Measurements from ENCODE around the gene LELP1. TPM values are rescaled to one million over a fixed set of nuclear protein-coding genes. Genes with fewer than 3 reads are reported as not detected.
A peak's percentile ranks its signal among the peaks of the same experiment; 100 is the strongest.
"Not testable (repeated sequence)": the region's sequence is repeated elsewhere in the genome, so short reads cannot be mapped to it uniquely, and the experiment has no call there.

LELP1 gene
- total and polyA plus RNA-seq, 10 donors = not detected

DNA sequence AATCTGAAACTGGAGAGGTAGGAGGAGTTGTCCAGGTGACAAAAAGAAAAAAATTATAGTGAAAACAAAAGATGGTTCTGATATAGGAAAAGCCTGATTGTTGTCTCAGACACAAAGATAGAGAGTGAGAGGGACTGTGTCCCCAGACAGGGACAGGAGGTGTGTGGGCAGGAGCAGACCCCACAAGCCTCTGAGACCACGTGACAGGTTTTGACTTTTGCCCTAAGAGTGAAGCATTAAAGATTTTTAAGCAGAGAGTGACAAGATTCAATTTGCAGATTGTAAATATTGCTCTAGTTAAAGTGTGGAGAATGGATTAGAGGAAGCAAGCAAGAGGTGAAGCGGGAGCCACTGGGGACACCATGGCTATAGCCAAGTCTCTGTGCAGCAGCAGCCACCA, 24.6 kb downstream of the LELP1 start:
- H3K27ac ChIP-seq = no peak overlapping the region
- 74 to 87% (median 75%) methylated on average over 2 of the region's 2 CpGs for WGBS, 5 donors
- no peak overlapping the region for H3K4me3 ChIP-seq
- intact Hi-C loops (cut with DNase I; ENCODE audit: low total_unique reads) = loop anchor here (5.0 kb wide), 1 partner anchor 351 kb away; the partner anchor contains the start of gene SMCP
- H3K27me3 ChIP-seq (replicated peaks in 1 of 7) = peaks cover 0 to 32% (median 4%) of the 10 kb centered on the region in 7 donors
- no peak for DNase-seq
- TF ChIP-seq, protein P1, sequence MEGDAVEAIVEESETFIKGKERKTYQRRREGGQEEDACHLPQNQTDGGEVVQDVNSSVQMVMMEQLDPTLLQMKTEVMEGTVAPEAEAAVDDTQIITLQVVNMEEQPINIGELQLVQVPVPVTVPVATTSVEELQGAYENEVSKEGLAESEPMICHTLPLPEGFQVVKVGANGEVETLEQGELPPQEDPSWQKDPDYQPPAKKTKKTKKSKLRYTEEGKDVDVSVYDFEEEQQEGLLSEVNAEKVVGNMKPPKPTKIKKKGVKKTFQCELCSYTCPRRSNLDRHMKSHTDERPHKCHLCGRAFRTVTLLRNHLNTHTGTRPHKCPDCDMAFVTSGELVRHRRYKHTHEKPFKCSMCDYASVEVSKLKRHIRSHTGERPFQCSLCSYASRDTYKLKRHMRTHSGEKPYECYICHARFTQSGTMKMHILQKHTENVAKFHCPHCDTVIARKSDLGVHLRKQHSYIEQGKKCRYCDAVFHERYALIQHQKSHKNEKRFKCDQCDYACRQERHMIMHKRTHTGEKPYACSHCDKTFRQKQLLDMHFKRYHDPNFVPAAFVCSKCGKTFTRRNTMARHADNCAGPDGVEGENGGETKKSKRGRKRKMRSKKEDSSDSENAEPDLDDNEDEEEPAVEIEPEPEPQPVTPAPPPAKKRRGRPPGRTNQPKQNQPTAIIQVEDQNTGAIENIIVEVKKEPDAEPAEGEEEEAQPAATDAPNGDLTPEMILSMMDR (IDR thresholded peaks at IDR 0.05 in 8 of 11, conservative IDR thresholded peaks at IDR 0.05 in 3 of 11) = no peak
- TF ChIP-seq POLR2A (IDR thresholded peaks at IDR 0.05) = no peak
- no peaks in the 10 kb centered on the region for H3K36me3 ChIP-seq
- H3K9me3 ChIP-seq = no peaks in the 10 kb centered on the region
- H3K4me1 ChIP-seq = peaks cover 0 to 22% (median 0%) of the 10 kb centered on the region in 6 donors

DNA sequence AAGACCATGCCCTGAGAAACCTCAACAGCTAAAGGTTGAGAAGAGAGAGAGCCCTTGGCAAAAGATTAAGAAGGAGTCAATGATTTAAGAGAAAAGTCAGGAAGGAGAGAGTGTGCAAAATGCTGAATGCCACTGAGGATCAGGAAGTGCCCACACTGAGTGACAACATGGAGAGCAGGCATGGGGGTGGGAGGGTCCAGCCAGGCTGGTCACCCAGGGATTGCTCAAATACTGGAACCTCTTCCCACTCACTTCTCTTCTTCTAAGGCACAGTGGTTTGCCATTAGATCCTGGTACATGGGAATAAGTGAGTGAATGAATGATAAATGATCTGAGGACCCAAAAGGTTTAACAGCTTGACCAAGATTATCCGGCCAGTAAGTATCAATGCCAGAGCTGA, 25.3 kb downstream of the LELP1 start:
- Histone ChIP-seq H3K27me3 (replicated peaks in 1 of 7) (peaks cover 0 to 29% (median 4%) of the 10 kb centered on the region in 7 donors), H3K27ac (no peak overlapping the region), H3K4me3 (no peak overlapping the region), H3K36me3 (no peaks in the 10 kb centered on the region), H3K9me3 (no peaks in the 10 kb centered on the region), H3K4me1 (peaks cover 0 to 28% (median 0%) of the 10 kb centered on the region in 6 donors)
- WGBS, 5 donors = 85 to 100% (median 89%) methylated on average over 1 of the region's 1 CpG
- TF ChIP-seq POLR2A (IDR thresholded peaks at IDR 0.05) (no peak), POLR2AphosphoS5 (IDR thresholded peaks at IDR 0.05) (no peak)
- TF ChIP-seq, protein P1 (IDR thresholded peaks at IDR 0.05 in 8 of 11, conservative IDR thresholded peaks at IDR 0.05 in 3 of 11) = no peak
- DNase-seq = no peak
- intact Hi-C loops (cut with DNase I; ENCODE audit: low total_unique reads) = loop anchor here (5.0 kb wide), 1 partner anchor 351 kb away; the partner anchor contains the start of gene SMCP

DNA sequence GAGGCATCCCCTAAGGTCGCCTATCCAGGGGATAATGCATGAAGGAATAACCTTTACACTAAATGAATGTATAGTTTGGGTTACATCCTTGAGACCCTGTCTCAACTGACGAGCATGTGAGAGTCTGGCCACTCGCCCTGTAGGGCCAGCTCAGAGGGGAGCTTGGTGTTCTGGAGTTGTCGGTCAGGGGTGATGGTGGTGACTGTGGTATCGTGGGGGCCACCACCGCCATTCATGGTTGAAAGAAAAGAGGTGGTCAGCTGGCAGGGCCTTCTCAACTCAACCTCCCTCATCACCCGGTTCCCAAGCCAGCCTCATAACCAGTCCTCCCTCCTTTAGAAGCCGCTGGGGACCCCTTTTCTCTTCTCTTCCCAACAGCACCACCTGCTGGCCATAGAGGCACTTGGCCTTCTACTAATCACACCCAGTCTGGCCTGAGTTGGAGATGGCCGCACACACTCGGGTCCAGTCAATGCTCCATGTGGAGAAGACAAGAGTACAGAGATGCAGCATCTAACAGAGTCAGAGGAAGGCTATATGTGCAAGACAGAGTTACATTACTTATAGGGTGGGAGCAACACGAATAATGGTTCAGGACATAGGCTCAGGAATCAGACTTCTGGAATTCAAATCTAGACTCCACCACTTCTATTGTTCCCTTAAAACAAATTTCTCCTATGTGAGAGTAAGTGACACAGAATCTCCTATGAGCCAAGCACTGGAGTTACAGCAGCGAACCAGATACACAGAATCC, 26.0 kb downstream of the LELP1 start:
- not testable (repeated sequence) for H3K27ac ChIP-seq, DNase-seq, H3K36me3 ChIP-seq, H3K9me3 ChIP-seq, H3K4me3 ChIP-seq
- WGBS, 5 donors = 56 to 64% (median 58%) methylated on average over 12 of the region's 12 CpGs
- intact Hi-C loops (cut with DNase I; ENCODE audit: low total_unique reads) = loop anchor here (5.0 kb wide), 1 partner anchor 352 kb away; the partner anchor contains the start of gene SMCP
- TF ChIP-seq, protein P1 (IDR thresholded peaks at IDR 0.05 in 8 of 11, conservative IDR thresholded peaks at IDR 0.05 in 3 of 11) = peak in 6 of 11 experiments; percentile 12 to 68 (median 52)
- H3K4me1 ChIP-seq = peaks cover 0 to 28% (median 0%) of the 10 kb centered on the region in 6 donors
- H3K27me3 ChIP-seq (replicated peaks in 1 of 7) = peaks cover 0 to 22% (median 4%) of the 10 kb centered on the region in 7 donors

DNA sequence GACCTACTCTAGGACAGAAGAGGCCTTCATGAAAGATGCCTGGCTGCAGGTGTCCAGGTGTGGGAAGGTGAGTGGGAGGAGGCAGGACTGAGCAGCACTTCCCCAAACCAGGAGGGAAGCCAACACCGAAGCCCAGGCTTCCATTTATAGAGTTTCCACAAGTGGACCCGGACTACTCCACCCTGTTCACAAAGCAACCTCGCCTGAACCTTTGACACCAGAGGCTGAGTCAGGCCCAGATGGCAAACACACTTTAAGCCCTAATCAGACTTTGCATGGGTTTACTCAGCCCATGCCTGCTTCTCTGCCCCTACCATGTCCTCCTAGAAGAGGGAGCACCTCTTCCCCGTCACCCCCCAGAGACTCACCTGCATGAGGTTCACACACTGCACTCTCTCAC, 28.1 kb downstream of the LELP1 start:
- 72 to 94% (median 73%) methylated on average over 4 of the region's 4 CpGs for whole genome bisulfite sequencing, 5 donors
- H3K9me3 ChIP-seq = no peaks in the 10 kb centered on the region
- H3K36me3 ChIP-seq = no peaks in the 10 kb centered on the region
- TF ChIP-seq POLR2AphosphoS5 (IDR thresholded peaks at IDR 0.05) = no peak
- peaks cover 0 to 28% (median 0%) of the 10 kb centered on the region in 6 donors for H3K4me1 ChIP-seq
- no peak for DNase-seq
- H3K4me3 ChIP-seq = no peak overlapping the region
- H3K27me3 ChIP-seq (replicated peaks in 1 of 7) = peaks cover 0 to 15% (median 0%) of the 10 kb centered on the region in 7 donors
- H3K27ac ChIP-seq = peak overlapping the region in 3 of 8 donors; percentile 66 to 81 (median 78)
- intact Hi-C loops (cut with DNase I; ENCODE audit: low total_unique reads) = no loop called here
